Right hindlimb (tissue), 1 donor: ENCODE results near the gene KRTAP9-7.
"Not testable (repeated sequence)": the region's sequence is repeated elsewhere in the genome, so short reads cannot be mapped to it uniquely, and the experiment has no call there.

Experiments used
- DNase-seq: peaks from one replicate; pipeline ENCODE4 v3.0.0-alpha.2; 2018

The KRTAP9-7 gene, protein sequence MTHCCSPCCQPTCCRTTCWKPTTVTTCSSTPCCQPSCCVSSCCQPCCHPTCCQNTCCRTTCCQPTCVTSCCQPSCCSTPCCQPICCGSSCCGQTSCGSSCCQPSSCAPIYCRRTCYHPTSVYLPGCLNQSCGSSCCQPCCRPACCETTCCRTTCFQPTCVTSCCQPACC

DNA sequence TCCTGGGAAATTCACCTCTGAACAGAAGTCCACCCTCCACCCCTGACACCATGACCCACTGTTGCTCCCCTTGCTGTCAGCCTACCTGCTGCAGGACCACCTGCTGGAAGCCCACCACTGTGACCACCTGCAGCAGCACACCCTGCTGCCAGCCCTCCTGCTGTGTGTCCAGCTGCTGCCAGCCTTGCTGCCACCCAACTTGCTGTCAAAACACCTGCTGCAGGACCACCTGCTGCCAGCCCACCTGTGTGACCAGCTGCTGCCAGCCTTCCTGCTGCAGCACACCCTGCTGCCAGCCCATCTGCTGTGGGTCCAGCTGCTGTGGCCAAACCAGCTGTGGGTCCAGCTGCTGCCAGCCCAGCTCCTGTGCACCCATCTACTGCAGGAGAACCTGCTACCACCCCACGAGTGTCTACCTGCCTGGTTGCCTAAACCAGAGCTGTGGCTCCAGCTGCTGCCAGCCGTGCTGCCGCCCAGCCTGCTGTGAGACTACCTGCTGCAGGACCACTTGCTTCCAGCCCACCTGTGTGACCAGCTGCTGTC, at the start of gene KRTAP9-7:
TSS of gene KRTAP9-7 (plus strand) at position 51 of the 543 bp plus-strand sequence. CDS start at position 51, 0 bp downstream.
- not testable (repeated sequence) for DNase-seq

DNA sequence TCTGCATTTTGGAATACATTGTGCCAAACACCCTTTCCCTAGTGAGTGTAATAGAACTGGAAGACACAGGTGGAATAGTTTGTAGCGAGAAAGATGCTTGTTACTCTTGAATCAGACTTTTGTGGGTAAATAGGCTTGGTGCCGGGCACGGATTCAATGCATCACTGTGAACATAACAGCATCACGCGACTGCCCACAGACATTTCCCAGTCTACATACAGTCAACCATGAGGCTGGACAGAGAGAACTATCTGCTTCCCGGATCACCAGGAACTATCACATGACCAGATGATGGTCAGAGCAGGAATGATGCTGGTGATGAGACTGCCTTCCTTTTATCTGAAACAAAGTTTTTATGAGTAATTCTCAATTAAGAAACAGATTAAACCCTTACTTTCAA, 49.4 kb upstream of the KRTAP9-7 start:
- DNase-seq: no peak

DNA sequence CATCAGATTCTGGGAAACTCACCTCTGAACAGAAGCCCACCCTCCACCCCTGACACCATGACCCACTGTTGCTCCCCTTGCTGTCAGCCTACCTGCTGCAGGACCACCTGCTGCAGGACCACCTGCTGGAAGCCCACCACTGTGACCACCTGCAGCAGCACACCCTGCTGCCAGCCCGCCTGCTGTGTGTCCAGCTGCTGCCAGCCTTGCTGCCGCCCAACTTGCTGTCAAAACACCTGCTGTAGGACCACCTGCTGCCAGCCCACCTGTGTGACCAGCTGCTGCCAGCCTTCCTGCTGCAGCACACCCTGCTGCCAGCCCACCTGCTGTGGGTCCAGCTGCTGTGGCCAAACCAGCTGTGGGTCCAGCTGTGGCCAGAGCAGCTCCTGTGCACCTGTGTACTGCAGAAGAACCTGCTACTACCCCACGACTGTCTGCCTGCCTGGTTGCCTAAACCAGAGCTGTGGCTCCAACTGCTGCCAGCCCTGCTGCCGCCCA, 48.9 kb upstream of the KRTAP9-7 start, which contains the start of gene KRTAP9-2:
TSS of gene KRTAP9-2 (plus strand) at position 51 of the 498 bp plus-strand sequence. CDS start at position 58, 7 bp downstream.
- DNase-seq: not testable (repeated sequence)

DNA sequence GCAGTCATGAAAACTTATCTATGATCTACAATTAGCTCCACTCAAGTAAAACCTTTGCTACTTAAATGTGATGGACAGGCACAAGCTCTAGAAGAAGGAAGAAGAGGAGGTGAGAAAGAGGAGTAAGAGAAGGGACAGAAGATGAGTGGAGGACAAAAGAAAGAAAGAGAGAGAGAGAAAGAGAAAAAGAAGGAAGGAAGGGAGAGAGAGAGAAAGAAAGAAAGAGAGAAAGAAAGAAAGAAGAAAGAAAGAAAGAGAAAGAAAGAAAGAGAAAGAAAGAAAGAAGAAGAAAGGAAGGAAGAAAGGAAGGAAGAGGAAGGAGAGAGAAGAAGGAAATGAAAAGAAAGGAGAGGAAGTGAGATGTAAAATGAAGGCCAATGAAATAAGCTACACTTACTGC, 45.4 kb upstream of the KRTAP9-7 start:
- no peak for DNase-seq

DNA sequence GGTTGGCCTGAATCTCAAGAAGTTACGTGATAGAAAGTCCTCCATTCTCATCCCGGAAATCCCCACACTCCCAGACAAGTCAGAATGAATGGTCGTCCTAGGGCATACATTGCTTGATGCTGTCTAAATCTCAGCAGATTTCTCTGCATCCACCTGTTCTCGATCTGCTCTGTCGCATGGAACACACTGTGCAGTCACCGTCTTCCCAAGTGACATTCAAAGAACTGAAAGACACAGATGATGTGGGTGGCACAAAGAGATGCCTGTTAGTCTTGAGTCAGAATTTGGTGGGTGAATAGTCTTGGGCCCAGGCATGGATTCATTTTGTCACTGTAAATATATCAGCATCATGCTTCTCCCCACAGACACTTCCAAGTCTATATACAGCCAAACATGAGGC, 43.8 kb upstream of the KRTAP9-7 start:
- no peak for DNase-seq

DNA sequence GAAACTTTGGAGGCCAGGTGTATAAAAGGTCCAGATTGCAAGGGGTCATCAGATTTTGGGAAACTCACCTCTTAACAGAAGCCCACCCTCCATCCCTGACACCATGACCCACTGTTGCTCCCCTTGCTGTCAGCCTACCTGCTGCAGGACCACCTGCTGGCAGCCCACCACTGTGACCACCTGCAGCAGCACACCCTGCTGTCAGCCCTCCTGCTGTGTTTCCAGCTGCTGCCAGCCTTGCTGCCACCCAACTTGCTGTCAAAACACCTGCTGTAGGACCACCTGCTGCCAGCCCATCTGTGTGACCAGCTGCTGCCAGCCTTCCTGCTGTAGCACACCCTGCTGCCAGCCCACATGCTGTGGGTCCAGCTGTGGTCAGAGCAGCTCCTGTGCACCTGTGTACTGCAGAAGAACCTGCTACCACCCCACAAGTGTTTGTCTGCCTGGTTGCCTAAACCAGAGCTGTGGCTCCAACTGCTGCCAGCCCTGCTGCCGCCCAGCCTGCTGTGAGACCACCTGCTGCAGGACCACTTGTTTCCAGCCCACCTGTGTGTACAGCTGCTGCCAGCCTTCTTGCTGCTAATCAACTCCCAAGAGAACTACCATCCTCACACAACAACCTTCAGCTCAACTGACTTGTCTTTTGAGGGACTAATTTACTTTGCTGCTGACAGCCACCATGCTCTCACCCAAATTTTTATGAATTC, 42.9 kb upstream of the KRTAP9-7 start, which contains the start of gene KRTAP9-3:
TSS of gene KRTAP9-3 (plus strand) at position 51 of the 707 bp plus-strand sequence. CDS start at position 104, 53 bp downstream.
- not testable (repeated sequence) for DNase-seq

DNA sequence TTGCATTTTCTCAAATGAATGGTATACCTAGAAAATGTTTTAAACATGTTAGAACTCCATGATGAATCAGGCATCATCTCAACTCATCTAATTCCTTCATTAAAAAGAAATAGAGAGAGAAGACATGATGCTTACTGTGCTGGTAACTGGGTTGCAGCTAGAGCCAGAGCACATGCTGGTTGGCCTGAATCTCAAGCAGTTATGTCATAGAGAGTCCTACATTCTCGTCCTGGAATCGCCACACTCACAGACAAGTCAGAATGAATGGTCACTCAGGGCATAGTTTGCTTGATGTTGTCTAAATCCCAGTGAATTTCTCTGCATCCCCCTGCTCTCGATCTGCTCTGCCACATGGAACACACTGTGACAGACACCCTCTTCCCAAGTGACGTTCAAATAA, 38.4 kb upstream of the KRTAP9-7 start:
- DNase-seq: not testable (repeated sequence)

DNA sequence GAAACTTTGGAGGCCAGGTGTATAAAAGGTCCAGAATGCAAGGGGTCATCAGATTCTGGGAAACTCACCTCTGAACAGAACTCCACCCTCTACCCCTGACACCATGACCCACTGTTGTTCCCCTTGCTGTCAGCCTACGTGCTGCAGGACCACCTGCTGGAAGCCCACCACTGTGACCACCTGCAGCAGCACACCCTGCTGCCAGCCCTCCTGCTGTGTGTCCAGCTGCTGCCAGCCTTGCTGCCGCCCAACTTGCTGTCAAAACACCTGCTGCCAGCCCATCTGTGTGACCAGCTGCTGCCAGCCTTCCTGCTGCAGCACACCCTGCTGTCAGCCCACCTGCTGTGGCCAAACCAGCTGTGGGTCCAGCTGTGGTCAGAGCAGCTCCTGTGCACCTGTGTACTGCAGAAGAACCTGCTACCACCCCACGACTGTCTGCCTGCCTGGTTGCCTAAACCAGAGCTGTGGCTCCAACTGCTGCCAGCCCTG, 37.5 kb upstream of the KRTAP9-7 start, which contains the start of gene KRTAP9-8:
TSS of gene KRTAP9-8 (plus strand) at position 51 of the 489 bp plus-strand sequence. CDS start at position 104, 53 bp downstream.
- DNase-seq: not testable (repeated sequence)

DNA sequence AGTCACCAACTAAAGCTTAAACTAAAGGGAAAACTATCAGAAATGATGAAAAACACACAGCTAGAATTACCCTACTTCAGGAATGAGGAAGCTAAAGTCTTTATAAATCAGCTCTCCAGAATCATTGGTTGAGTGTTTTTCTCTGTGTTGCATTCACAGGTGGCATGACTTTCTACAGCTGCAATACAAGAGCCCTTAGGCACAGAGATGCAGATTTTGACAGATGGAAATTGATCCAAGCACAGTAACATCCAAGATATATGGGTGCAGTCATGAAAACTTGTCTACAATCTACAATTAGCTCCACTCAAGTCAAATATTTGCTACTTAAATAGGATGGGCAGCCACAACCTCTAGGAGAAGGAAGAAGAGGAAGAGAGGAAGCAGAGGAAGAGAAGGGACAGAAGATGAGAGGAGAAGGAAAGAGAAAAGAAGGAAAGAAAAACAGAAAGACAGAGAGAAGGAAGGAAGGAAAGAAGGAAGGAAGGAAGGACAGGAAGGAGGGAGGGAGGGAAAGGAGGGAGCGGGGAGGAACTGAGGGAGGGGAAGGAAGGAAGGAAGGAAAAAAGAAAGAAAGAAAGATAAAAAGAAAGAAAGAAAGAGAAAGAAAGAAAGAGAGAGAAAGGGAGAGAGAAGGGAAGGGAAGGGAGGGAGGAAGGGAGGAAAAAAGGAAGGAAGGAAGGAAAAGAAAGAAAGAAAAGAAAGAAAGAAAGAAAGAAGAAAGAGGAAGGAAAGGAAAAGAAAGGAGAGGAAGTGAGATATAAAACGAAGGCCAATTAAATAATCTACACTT, 28.3 kb upstream of the KRTAP9-7 start:
- not testable (repeated sequence) for DNase-seq

DNA sequence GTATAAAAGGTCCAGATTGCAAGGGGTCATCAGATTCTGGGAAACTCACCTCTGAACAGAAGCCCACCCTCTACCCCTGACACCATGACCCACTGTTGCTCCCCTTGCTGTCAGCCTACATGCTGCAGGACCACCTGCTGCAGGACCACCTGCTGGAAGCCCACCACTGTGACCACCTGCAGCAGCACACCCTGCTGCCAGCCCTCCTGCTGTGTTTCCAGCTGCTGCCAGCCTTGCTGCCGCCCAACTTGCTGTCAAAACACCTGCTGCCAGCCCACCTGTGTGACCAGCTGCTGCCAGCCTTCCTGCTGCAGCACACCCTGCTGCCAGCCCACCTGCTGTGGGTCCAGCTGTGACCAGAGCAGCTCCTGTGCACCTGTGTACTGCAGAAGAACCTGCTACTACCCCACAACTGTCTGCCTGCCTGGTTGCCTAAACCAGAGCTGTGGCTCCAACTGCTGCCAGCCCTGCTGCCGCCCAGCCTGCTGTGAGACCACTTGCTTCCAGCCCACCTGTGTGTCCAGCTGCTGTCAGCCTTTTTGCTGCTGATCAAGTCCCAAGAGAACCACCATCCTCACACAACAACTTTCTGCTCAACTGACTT, 25.8 kb upstream of the KRTAP9-7 start, which contains the start of gene KRTAP9-4:
TSS of gene KRTAP9-4 (plus strand) at position 51 of the 604 bp plus-strand sequence. CDS start at position 85, 34 bp downstream.
- DNase-seq: not testable (repeated sequence)

DNA sequence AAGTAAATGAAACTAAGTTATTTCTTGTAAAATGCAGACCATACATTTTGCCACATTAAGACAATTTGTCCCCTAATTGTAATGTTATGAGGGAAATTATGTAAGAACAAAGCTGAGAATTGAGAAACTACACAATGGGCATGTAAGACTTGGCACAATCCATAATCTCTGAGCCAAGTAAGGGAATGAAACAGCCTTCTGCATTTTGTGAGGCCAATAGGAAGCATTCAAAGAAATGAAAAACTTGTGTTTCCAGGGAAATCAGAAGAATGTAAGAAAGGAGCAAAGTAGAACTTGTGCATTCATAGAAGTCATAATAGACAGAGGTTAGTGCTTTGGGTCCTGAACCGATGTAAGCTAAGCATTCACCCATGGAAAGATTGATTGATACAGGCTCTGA, 24.2 kb upstream of the KRTAP9-7 start:
- DNase-seq: no peak

DNA sequence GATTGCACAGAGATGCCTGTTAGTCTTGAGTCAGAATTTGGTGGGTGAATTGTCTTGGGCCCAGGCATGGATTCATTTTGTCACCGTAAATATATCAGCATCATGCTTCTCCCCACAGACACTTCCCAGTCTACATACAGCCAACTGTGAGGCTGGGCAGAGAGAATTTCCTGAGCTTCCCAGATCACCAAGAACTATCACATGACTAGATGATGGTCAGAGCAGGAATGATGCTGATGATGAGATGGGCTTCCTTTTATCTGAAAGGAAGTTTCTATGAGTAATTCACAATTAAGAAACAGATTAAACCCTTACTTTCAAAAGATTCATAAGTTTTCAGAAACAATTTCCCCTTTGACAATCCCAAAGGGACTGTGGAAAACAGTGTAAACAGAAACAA, 20.6 kb upstream of the KRTAP9-7 start:
- no peak for DNase-seq

DNA sequence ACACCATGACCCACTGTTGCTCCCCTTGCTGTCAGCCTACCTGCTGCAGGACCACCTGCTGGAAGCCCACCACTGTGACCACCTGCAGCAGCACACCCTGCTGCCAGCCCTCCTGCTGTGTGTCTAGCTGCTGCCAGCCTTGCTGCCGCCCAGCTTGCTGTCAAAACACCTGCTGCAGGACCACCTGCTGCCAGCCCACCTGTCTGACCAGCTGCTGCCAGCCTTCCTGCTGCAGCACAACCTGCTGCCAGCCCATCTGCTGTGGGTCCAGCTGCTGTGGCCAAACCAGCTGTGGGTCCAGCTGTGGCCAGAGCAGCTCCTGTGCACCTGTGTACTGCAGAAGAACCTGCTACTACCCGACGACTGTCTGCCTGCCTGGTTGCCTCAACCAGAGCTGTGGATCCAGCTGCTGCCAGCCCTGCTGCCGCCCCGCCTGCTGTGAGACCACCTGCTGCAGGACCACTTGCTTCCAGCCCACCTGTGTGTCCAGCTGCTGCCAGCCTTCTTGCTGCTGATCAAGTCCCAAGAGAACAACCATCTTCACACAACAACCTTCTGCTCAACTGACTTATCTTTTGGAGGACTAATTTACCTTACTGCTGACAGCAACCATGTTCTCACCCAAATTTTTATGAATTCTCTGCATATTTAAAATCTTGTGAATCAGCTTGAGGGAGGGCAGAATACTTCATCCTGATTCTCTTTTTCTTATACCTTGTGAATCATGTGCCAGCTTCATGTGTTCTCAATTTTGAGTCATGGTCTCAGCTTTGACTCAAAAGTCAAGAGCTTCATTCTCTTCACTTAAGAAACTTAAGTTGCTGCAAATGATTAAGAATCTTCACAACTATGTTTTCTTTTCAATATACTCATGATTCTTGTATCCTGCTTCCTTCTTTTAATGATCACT, 19.9 kb upstream of the KRTAP9-7 start, which contains the start of gene KRTAP9-9:
TSS of gene KRTAP9-9 (plus strand) at position 4 of the 910 bp plus-strand sequence.
- not testable (repeated sequence) for DNase-seq

DNA sequence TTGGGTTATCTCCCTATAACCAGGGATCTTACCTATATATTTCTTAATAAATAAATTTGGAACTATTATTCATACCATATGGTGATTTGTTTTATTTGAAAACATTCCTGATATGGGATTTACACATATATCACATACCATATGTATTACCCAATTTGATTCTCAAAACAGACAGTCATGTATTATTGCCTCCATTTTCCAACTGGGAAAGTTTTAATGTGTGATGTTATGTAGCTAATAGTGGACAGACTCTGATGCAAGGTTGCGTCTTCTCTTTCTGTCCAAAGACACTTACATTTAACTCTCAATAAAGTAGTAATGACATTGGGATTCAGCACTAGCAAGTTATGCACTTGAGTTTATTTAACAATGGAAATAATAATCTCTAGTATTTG, 19.2 kb upstream of the KRTAP9-7 start:
- no peak for DNase-seq

DNA sequence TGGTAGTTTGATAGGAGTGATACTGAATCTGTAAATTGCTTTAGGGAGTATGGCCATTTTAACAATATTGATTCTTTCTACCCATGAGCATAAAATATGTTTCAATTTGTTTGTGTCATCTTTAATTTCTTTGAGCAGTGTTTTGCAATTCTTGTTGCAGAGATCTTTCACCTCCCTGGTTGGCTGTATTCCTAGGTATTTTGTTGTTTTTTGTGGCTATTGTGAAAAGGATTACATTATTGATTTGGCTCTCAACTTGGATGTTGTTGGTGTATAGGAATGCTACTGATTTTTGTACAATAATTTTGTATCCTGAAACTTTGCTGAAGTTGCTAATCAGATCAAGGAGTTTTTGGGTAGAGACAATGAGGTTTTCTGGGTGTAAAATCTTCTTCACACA, 17.1 kb upstream of the KRTAP9-7 start:
- no peak for DNase-seq

DNA sequence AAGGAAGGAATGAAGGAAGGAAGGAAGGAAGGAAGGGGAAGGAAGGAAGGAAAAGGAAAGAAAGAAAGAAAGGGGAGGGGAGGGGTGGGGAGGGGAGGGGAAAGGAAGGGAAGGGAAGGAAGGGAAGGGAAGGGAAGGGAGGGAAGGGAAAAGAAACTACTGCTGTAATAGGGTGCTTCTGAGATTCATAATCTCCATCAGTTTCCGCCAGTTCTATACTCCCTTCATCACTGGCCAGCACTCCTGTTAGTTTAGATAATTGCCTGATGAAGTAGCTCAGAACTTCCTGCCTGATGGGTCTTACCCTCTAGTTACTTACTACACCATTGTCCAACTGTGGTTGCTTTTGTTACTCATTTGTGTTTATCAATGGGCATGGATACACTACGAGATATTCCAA, 12.3 kb upstream of the KRTAP9-7 start:
- DNase-seq: no peak

DNA sequence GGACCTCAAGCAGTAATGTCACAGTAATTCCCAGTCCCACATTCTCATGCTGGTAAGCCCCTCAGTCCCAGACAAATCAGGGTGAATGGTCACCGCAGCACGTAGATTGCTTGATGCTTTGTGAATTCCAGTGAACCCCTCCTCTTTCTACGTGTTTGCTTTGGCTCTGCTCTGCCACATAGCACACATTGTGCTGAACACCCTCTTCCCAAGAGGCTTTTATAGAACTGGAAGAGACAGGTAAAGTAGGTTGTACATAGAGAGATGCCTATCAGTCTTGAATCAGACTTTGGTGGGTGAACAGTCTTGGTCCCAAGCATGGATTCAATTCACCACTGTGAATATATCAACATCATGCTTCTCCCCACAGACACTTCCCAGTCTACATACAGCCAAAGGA, 10.9 kb upstream of the KRTAP9-7 start:
- DNase-seq: no peak

DNA sequence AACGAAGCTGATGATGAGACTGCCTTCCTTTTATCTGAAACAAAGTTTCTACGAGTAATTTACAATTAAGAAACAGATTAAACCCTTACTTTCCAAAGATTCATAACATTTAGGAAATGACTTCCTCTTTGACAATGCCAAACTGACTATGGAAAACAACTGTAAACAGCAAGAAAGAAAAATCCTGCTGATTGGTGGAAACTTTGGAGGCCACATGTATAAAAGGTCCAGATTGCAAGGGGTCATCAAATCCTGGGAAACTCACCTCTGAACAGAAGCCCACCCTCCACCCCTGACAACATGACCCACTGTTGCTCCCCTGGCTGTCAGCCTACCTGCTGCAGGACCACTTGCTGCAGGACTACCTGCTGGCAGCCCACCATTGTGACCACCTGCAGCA, 10.4 kb upstream of the KRTAP9-7 start, which contains the start of gene KRTAP9-6:
TSS of gene KRTAP9-6 (plus strand) at position 301 of the 400 bp plus-strand sequence. CDS start at position 301, 0 bp downstream.
- no peak for DNase-seq

DNA sequence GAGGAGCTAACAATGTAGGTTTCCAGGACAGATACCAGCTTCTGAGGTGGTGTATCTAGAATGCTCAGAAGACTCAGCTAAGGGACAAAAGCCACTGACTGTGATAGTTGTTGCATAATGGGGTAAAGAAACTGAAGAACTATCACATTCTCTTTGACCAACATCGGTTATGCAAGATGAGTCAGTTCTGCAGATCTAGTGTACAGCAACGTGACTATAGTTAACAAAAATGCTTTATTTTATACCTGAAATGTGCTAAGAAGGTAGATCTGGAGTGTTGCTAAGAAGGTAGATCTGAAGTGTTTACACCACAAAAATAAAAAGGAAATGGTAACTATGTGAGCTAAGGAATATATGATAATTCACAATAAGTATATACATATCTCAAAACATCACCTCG, 7.8 kb upstream of the KRTAP9-7 start:
- DNase-seq: no peak

DNA sequence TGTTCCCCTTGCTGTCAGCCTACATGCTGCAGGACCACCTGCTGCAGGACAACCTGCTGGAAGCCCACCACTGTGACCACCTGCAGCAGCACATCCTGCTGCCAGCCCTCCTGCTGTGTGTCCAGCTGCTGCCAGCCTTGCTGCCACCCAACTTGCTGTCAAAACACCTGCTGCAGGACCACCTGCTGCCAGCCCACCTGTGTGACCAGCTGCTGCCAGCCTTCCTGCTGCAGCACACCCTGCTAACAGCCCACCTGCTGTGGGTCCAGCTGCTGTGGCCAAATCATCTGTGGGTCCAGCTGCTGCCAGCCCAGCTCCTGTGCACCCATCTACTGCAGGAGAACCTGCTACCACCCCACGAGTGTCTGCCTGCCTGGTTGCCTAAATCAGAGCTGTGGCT, 4.2 kb upstream of the KRTAP9-7 start:
- not testable (repeated sequence) for DNase-seq

DNA sequence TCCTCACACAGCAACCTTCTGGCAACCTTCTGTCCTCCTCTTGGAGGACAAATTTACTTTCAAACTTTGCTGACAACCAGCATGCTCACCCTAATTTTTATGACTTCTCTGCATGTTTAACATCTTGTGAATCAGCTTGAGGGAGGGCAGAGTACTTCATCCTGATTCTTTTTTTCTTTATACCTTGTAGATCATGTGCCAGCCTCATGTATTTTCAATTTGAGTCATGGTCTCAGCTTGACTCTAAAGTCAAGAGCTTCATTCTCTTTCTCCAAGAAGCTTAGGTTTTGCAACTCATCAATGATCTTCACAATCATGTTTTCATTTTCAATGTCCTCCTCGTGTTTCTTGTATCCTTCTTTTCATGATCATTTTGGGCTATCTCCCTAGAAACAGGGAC, 3.6 kb upstream of the KRTAP9-7 start:
- no peak for DNase-seq
